ENCODE results near the gene RPF1. TPM values are rescaled to one million over a fixed set of nuclear protein-coding genes. Genes with fewer than 3 reads are reported as not detected.

RPF1 gene
- total and polyA plus RNA-seq, 2 experiments from 2014 or later = 48.3 to 65.4 TPM

Other genes with a start within 250 kb of the RPF1 start
- 1.7 and 2.5 TPM in 2 replicates for gene SAMD13, start 177.6 kb upstream of the RPF1 start, total RNA-seq
- 4.9 and 6.1 TPM in 2 replicates for gene SAMD13, start 177.6 kb upstream of the RPF1 start, polyA plus RNA-seq
- not detected in 2 replicates for gene DNASE2B, start 80.8 kb upstream of the RPF1 start, total RNA-seq
- not detected in 2 replicates for gene DNASE2B, start 80.8 kb upstream of the RPF1 start, polyA plus RNA-seq
- 1.2 and 2.1 TPM in 2 replicates for gene SPATA1, start 27.1 kb downstream of the RPF1 start, total RNA-seq
- gene SPATA1, start 27.1 kb downstream of the RPF1 start, polyA plus RNA-seq = 0.88 and 5.4 TPM in 2 replicates
- 154 and 227 TPM in 2 replicates for gene GNG5, start 27.3 kb downstream of the RPF1 start, total RNA-seq
- gene GNG5, start 27.3 kb downstream of the RPF1 start, polyA plus RNA-seq = 706 and 838 TPM in 2 replicates
- 3.3 and 5.2 TPM in 2 replicates for gene CTBS, start 95.2 kb downstream of the RPF1 start, total RNA-seq
- gene CTBS, start 95.2 kb downstream of the RPF1 start, polyA plus RNA-seq = 10.2 and 22.5 TPM in 2 replicates
- 14.0 and 20.5 TPM in 2 replicates for gene SSX2IP, start 211.2 kb downstream of the RPF1 start, total RNA-seq
- gene SSX2IP, start 211.2 kb downstream of the RPF1 start, polyA plus RNA-seq = 12.3 and 20.8 TPM in 2 replicates

All from cardiac muscle cell (in vitro differentiated cells and primary cell).